ENCODE measurements around the gene PTMS.

The PTMS gene

GRCh38 chr12:6772726-6773589 lies 6.8 kb downstream of the PTMS start:
- no peak for DNase-seq

- no peak for DNase-seq
These were observed 7.6 kb downstream of the PTMS start for GRCh38 chr12:6773590-6774351.

GRCh38 chr12:6774499-6775062 lies 8.4 kb downstream of the PTMS start:
- no peak for DNase-seq

DNA sequence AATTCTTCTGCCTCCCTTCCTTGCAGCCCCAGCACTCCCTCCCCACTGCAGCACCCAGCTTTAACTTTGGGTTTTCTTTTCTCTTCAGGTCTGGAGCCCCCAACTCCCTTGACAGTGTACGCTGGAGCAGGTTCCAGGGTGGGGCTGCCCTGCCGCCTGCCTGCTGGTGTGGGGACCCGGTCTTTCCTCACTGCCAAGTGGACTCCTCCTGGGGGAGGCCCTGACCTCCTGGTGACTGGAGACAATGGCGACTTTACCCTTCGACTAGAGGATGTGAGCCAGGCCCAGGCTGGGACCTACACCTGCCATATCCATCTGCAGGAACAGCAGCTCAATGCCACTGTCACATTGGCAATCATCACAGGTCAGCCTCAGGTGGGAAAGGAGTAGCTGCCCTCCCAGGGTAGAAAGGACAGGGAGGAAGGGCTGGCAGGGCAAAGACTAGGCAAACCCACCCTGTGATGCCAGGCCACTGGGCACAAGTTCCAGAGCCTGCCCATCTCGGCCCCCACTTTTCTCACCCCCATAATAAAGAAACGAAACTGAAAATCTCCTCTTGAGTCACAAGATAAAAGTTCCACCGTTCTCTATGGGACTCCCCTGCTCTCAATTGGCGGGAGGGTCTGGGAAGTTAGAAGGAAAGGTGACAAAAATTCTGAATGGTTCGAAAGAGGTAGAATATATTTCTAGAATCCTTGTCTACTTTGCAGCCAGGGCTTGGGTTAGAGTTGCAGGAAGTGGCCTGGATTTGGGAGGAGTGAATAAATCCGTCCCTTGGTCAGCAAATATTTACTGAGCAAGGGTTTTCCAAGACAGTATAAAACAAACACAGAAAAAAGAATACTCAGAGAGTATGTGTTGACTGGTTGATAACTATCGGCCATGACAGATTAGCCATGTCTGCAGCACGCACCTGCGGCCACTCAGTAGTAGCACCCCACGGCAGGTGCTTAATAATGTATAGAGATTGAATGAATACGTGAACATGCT lies 9.3 kb downstream of the PTMS start:
- DNase-seq = no peak

DNA sequence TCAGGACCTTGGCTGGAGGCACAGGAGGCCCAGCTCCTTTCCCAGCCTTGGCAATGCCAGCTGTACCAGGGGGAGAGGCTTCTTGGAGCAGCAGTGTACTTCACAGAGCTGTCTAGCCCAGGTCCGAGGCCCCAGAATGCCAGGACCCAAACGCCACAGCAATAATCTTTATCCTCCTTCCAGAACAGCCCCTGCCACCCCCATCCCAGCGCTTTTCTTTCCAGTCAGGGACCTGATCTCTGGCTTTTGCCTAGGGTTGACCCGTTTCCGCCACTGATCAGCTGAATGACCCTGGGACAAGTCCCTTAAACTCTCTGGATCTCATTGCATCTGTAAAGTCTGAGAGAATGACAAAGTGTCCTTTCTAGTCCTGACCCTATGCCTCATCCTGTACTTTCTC lies 11.2 kb downstream of the PTMS start:
- no peak for DNase-seq

DNA sequence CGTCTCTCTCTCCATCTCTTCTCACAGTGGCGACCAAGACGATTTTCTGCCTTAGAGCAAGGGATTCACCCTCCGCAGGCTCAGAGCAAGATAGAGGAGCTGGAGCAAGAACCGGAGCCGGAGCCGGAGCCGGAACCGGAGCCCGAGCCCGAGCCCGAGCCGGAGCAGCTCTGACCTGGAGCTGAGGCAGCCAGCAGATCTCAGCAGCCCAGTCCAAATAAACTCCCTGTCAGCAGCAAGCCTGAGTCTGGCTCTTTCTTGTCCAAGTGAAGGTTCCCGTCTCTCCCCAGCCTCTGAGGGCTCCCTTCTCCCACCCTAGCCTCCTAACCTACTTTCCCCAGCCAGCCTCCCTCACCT lies 12.0 kb downstream of the PTMS start:
- DNase-seq = no peak

GRCh38 chr12:6778574-6779550 lies 12.7 kb downstream of the PTMS start:
- peak; percentile 73 to 89 (median 84) for DNase-seq

GRCh38 chr12:6779708-6780432 lies 13.7 kb downstream of the PTMS start:
- peak in 1 of 6 experiments; percentile 24 for DNase-seq

DNA sequence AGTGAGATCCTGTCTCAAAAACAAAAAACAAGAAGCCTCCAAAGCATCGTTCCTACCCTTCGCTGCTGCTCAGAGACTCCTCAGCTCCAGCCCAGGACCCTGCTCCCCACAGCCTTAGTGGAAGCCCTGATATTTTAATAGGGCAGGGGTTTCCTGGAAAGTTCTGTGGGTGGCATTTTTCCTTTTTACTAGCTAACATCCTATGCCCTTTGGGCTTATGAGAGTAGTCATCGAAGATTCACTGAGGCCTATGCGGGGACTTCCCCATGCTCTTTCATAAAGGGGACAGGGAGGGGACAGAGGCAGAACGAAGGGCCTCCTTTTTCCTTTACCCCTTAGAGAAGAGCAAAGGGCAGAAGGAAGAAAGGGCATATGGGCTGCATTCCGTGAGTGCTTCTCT lies 14.4 kb downstream of the PTMS start:
- no peak for DNase-seq

DNA sequence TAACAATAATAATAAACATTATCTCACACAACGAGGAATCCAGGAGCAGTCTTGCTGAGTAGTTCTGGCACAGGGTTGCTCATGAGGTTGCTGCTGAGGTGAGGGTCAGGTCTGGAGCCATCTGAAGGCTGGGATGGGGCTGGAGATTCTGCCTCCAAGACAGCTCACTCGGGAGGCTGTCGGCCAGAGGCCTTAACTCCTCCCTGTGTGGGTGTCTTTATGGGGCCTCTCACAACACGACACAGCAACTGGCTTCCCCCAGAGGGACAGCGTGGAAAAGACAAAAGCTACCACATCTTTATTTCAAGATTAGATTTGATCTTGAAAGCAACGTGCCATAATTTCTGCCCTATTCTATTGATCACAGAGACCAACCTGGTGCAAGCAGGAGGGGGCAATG lies 16.0 kb downstream of the PTMS start:
- no peak for DNase-seq

- DNase-seq = peak in 2 of 6 experiments; percentile 22 to 38
These were observed 16.8 kb downstream of the PTMS start for GRCh38 chr12:6782850-6783566.

GRCh38 chr12:6783828-6784227 lies 17.7 kb downstream of the PTMS start:
- DNase-seq = no peak

DNA sequence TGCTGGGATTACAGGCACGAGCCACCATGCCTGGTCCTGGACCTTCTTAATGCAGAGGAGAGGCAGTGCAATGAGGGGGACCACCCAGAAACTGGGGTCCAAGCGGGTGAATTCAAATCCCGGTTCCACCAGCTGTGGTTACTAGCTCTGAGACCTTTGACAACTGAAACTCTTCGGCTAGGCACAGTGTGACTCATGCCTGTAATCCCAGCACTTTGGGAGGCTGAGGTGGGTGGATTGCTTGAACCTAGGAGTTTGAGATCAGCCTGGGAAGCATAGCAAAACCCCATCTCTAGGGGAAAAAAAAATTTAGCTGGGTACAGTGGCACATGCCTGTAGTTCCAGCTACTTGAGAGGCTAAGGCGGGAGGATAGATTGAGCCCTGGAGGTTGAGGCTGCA lies 18.1 kb downstream of the PTMS start:
- DNase-seq = no peak

- DNase-seq = no peak
These were observed 18.6 kb downstream of the PTMS start for GRCh38 chr12:6784761-6785160.

DNA sequence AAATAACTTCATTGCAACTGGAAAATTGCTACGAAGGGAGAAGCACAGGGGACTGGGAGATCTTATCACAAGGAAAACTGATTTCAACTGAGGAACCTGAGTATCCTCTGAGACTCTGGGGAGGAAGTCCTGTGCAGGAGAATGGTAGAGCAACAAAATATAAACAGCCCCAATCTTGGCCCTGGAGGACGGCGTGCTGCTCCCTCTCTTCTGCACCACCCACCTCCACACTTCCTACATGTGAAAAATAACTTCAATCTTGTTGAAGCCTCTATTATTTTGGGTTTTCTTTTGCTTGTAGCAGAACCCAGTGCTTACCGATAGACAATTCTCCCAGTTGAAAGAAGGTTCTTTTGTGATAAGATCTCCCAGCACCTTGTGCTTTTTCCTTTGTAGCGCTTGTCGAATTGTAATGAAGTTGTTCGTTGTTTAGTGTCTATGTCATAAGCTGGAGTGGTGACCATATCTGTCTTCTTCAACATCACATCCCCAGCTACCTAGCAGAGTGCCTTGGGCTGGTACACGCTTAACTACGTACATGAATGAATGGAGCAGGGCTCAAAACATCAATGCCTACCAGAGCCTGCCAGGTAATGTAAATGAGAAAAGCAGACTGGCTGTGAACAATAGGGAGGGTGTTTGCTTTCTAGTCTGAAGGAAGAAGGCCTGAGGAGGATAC lies 20.4 kb downstream of the PTMS start:
- peak; percentile 30 to 82 (median 68) for DNase-seq

- DNase-seq = no peak
These were observed 21.1 kb downstream of the PTMS start for GRCh38 chr12:6787309-6787708.

DNA sequence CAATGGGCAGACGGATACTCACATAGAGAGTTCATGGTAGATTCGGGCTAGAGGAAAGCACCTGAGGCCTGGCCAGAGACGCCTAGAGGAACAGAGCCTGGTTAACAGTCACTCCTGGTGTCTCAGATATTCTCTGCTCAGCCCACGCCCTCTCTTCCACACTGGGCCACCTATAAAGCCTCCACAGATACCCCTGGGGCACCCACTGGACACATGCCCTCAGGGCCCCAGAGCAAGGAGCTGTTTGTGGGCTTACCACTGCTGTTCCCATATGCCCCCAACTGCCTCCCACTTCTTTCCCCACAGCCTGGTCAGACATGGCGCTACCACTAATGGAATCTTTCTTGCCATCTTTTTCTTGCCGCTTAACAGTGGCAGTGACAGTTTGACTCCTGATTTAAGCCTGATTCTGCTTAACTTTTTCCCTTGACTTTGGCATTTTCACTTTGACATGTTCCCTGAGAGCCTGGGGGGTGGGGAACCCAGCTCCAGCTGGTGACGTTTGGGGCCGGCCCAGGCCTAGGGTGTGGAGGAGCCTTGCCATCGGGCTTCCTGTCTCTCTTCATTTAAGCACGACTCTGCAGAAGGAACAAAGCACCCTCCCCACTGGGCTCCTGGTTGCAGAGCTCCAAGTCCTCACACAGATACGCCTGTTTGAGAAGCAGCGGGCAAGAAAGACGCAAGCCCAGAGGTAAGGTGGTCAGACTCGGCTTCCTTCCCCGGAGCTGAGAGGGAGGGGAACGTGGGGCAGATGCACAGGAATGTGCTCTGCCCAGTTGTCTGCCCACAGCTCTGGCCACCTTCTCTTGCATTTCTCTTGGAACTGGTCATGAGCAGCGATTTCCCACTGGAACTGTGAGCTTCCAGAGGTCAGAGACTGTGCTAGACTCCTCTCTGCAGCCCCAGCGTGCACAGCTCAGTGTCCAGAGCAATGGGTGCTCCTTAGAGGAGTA lies 23.1 kb downstream of the PTMS start, which contains the start of gene CD4:
Gene CD4, plus strand, starts transcription at position 557 of the 953 bp plus-strand sequence. CDS start 10,611 bp downstream, outside the sequence.
- DNase-seq = peak; percentile 44 to 77 (median 72)

Measured in stimulated activated naive CD4-positive, alpha-beta T cell (primary cell).